Kidney tubule cell (primary cell): Measurements from ENCODE around the gene SKI.

Experiments used
- DNase-seq: peaks from one replicate; pipeline ENCODE4 v3.0.0-alpha.2; 2018; ENCODE audit warnings: low spot score

The SKI gene

DNA sequence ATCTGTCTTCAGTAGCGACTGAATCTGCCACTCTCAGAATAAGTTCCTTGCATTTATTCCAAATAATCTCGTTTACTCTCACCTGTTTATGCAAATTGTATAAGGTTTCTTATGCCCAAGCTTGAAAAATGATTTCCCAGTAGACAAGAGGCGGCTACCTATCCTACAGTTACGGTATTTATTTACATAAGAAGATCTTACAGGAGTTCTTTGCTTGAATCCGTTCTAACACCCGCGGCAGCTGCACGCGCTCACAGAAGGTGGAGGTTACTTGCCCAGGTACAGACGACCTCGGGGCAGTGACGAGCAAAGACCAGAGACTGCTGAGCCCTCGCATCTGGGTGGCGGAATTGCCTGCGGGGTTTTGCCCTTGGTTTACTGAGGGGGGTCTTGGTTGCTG is 79.9 kb downstream of the SKI start:
- DNase-seq: no peak

DNA sequence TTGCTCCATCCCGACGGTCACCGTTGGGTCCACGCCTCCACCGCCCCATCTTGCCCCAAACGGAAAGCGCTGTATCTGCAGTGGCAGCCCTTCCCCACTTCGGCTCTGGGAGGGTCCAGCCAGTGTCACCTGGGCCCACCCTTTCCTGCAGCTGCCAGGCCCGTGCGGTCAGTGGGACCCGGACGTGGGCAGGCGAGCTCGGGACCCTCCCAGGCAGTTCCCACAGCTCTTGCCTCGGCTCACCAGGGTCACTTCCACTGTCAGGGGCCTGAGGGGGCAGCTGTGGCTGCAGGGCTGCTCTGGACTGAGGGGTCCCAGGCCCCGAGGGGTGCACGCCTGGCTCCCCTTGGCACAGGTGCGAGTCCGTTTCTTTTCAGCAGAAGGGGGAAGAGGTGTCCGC is 80.7 kb downstream of the SKI start:
- DNase-seq: no peak

DNA sequence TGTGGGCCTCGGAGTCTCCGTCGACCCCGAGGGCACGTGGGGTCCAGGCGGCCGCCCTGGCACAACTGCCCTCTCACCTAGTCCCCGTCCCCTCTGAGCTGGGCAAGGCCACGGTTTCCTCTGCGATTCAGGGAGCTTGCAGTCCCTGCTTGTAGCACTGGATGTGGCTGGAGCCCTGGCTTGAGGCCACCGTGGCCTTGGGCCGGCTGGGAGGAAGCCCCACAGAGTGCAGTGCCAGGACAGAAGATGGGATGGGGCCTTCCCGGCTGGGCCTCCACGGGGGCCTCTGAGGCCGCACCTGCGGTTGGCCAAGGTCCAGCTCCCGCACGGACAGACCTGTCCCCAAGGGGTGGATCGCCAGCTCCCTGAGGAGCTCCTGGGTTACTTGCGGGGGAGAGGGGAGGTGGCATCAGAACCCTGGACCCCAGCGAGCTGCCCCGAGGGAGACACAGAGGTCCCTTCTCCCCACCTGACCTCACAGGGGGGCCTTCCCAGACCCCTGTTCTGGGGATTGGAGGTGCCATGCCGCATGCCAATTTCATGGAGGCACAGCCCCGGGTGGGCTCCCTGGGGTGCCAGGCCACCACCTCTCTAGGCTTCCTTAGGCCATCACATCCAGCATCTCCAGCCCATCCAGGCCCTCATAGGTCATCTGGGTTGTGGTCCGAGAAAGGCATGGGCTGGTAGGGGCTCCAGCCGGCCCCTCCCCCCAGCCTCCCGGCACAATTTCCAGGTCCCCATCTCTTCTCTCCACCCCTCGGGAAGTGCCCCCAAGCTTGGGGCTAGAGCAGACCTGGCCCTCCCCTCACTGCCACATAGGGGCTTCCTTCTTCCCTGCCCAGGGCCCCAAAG is 82.4 kb downstream of the SKI start:
- no peak for DNase-seq

DNA sequence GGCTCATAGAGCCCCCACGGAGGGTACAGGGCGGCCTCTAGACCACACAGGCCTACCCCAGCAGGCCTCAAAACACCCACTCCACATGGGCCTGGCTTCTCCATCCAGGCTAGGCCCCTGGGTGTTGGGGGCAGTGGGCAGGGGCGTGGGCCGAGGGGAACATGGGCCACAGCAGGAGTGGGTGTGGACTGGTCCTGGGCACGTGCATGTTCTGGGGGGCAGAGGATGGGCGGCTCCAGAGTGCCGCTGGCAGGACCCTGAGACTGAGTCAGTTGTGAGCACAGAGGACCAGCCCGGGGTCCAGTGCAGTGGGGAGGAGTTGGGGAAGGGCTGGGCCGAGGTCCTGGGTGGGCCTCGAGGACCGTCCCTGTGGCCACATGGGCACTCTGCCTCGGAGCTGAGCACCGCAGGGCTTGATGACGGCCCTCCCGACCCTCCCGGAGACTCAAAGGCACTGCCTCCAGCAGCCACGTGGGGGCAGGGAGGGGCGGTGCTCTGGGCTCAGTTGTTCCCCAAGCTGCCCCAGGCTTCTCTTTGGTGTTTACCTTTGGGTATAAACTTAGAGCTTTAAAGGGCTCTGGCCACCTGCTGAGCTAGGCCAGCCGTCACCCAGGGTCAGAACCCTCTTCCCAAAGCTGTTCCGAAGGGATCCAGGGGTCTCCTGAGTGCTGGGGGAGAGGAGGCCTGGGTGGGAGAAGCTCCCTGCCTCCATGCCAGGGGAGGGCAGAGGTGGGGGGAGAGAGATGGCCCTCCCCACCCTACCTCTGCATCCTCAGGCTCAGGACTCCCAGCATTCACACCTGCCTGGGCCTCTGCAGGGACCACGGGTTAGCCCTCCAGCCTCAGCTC is 83.3 kb downstream of the SKI start:
- peak; percentile 42 for DNase-seq

DNA sequence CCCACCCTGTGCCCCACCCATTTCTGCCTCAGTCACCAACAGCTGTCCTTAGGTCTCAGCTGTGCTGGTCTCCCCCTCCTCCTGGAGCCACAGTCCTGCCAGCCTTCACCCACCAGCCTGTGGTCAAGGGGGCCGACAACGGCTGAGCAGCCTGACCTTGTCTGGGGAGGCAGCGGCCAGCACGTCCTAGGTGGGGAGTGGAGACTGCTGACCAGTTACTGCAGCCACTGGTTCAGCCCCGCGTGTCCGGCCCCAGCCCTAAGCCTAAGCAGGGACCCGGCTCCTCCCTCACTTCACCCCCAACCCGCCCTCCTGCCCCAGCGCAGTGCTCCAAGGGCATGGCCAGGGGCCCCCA is 84.0 kb downstream of the SKI start:
- no peak for DNase-seq

DNA sequence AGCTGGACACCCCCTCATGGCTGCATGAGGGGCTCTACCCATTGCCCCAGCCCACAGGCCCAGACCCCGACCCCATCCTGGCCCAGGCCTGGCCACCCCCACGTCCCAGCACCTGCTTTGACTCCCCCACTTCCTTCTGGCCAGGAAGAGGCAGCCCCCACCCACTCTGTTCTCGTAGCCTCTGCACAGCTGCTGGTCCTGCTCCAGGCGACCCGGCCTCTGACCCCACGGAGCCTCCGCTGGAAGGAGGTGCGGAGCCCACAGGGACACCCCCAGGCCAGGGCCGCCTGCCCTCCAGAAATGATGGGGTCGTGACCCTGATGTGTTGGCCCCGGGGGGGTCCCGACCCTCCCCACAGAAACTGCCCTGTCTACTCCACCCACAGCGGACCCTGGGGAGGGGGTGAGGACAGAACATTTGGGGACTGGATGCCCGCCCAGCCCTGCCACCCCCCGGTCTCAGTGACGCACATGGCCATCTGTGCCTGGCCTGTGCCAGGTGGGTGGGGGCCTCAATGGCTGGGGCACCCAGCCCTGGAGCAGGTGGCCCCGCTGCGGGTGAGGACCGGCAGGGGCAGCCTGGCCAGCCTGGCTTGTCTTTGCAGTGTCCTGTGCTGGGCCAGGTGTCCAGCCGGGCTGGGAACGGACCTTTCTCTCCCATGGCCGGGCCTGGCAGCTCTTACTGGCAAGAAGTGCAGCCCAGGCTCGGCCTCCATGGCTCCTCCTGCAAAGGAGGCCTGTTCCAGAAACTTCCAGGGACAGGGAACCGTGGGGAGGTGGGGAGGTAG is 84.6 kb downstream of the SKI start:
- DNase-seq: no peak

DNA sequence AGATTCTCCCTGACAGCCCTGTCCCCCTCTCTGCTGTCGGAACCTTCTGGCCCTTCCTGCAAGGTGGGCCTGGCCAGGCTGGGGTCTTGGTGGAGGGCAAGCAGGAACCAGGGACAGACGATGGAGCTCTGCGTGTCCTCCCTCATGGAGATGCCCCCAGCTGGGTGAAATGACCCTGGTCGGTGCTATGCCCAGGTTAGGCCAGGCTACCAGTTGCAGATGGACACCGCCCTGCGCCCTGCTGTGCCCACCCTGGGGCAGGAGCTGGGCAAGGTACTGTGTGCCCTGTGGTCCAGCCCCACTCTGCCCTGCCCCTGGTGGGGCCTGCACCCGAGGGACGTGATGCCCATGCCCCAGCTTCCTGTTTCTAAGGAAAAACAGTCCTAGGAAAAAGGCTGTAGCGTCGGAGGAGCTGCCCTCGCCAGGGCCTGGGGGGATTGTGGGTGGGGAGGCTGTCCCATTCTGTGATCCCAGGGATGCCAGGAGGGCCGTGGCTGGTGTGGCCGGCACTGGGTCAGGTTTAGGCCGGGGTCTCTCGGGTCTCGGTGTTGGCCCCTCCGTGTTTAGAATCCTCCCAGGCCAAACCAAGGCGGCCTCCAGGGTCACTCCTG is 85.6 kb downstream of the SKI start:
- DNase-seq: no peak

DNA sequence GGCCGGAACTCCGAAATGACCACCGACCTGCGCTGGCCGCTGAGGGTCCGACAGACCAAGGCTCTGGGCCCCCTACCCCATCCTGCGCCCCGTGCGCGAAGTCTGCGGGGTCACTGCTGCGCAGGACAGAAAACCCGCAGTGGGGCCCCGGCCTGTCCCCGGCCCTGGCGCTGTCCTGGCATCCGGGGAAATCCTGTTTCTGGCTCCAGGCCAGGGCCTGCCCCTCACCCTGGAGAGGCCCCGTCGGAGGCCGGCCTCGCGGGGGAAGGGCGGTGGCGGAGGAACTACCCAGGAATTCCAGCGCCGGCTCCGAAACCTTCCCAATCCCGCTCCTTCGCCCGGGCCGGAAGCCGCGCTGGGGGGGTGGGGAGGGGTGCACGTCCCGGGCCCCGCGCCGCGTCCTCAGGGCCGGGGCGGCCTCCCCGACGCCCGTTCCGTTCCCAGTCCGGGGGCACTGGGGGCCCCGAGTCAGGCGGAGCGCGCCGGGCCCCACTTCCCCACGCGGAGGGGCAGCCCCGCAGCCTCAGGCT is 86.2 kb downstream of the SKI start:
- DNase-seq: peak; percentile 61

DNA sequence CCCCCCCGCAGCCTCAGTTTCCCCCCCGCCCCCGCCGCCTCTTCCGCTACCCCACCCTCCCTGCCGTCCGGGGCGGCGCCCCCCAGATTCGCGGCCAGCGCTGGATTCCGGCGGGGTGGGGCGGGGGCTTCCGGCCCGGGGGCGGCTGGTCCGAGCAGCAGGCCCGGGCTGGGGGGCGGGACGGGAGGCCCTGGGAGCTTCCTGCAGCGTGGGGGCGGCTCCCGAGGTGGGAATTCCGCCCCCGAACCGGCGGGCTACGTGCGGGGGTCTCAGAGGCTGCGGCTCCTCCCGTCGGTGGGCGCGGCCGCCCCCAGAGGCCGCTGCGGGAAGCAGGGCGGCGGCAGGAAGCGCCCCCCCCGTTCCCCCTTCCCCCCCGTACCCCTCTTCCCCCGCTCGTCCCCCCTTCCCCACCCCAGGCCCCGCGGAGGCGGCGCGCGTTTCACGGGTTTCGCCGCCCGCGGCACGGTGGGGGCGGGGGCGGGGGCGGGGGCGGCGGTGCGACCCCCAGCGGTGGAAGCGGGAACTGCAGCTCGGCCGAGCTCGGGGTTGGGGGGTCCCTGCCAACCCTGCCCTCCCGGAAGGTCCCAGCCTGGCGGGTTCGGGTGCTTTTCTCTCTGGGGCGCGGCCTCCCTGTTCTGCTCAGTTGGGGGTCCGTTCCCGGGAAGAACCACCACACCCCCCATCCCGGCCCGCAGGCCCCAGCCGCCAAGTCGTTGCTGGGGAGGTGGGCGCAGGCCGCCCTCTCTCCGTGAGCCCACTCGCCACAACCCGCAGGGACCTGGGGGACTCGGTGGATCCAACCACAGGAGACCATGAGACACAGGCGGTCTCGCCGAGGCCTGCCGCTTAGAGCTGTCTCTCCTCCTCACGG is 86.9 kb downstream of the SKI start:
- peak; percentile 33 for DNase-seq

DNA sequence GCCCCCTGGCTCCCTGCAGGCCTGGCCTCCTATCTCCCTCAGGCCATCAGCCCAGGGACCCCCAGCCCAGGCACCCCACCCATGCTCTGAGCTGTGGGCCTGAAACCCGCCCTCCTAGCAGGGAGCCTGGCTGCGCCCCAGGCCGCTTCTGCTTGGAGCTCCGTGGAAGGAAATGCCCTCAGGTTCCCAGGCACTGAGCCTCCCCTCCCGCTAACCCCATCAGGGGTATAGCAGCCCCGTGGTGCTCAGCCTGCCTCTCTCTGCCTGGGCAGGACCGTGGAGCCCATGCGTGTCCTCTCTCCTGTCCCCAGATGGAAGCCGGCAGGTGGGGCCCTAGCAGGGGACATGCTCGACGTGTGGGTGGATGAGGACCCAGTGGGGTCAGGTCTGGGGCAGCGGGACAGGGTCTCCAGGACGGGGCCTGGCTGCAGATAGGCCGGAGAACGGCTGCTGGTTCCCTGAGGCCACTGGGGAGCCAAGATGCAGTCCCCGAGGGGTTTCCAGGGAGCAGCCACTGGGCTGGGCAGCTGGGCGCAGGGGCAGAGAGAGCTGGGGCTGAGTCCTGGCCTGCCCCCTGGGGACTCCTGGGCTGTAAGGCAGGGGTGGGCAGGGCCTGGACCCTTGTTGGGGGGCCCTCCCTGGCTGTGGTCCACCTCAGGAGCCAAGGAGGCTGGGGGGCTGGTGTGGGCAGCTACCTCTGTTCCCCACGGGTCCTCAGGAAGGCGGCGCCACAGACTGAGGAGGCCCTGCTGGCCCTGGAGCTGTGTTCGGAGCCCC is 87.7 kb downstream of the SKI start:
- DNase-seq: no peak

DNA sequence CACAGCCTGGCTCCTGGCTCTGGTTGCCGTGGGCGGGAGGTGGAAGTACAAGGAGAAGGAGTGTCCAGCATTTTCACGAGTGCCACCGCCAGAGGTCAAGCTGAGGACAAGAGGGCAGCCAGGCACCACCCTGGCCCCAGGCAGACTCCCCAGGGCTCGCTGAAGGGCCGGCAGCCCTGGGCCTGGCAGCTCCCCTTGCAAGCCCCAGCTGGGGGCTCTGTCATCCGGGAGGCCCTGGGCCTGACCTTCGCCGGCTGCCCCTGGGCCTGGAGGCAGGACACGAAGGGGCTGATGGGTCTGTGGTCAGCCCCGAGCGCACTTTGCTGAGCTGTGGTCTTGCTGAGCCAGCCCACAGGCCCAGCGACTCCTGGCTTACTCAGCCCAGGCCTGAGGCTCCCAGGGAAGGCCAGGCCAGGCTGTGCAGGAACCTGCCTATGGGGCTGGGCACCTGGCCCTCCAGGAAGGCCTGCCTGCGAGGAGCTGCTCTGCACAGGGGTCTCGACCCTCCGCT is 88.4 kb downstream of the SKI start:
- DNase-seq: peak; percentile 11

DNA sequence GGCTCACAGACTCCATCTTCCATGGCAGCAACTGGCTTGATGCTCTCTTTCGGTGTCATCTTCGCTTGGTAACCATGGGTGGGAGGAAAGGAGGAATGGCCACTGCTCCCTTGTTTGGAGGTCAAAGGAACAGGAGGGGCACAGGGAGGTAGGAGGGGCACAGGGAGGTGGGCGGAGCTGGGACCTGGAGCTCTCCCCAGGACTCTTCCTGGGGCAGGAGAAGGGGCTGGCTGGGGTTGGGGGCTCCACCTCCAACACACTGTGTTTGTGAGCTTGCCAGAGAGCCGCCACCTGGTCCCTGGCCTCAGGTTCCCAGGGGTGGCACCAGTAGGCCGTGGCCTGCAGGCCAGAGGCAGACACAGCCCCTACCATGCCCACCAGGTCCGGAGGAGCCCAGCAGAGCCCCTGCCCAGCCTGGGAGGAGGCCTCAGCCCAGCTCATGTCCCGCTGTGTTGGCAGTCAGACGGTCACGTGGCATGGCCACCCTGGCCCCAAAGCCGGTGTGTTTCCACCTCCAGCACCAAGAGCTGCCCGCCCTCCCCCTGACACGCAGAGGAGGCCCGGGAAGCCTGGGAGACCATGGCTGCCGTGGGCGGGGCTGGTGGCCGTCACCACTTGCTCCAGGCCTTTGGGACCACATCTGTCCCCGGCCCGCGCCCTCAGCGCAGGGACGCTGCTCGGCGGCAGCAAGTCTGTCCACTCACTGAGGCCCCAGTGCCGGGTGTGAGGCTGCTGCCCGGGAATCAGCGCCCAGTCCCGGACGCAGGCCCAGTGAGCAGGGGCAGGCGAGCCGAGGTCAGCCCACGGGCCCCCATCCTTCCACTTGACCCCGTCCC is 89.3 kb downstream of the SKI start:
- no peak for DNase-seq

DNA sequence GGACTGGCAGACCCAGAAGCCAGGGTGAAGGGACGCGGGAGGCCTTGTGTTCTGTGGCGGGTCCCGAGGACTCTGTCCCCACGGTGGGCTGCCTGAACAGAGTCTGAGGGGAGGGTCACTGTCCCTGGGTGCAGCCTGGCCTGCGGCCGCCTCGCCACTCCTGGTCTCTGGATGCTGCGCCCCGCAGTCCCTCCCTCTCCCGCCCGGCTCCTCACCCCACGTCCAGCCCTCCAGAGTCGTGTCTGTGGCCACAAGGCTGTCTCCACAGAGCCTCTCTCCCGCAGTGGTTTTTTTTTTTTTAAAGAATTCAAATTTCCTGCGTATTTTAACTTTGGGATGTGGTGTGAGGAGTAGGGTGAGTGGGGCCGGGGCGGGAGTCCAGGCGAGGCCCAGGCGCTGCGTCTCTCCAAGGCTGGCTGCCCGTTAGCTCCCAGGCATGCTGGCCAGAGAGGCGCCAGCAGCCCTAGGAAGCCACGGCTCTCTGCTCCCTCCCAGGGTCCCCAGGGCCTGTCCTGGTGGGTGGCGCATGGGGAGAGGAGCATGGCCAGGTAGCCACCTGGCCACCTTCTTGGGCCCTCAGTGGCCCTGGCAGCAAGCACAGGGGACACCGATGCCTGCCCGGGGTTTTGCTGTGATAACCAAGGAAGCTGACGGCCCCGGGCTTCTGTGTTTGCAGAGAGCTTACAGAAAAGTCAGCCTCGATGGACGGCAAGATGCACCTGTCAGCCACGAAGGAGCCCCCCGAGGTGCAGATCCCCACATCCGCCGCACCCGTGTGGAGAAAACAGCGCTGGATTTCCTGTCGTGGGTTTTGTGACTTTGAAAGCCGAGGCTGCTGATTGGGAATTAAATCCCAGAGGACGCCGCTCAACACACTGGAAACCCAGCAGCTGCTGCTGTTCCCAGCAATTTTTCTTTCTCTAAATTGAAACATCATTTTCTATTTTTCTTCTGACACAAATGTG is 90.5 kb downstream of the SKI start:
- no peak for DNase-seq

DNA sequence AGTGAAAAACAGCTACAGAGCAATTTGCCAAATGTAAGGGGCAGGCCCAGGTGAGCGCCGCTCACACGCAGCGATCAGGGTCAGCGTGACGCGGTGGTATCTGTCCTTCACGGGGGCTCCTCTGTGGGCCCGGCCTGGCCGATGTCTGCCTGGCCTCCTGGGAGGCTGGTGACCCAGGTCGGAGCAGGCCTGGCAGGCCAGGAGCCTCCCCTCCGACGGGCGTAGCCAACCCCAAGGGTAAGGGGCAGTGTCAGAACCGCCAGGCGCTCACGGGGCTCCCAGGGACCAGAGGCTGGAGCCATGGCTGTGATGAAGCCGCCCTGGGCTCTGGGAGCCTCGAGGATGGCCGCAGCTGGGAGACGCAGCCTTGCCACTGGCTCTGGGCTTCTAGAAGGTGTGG is 91.2 kb downstream of the SKI start:
- DNase-seq: no peak

DNA sequence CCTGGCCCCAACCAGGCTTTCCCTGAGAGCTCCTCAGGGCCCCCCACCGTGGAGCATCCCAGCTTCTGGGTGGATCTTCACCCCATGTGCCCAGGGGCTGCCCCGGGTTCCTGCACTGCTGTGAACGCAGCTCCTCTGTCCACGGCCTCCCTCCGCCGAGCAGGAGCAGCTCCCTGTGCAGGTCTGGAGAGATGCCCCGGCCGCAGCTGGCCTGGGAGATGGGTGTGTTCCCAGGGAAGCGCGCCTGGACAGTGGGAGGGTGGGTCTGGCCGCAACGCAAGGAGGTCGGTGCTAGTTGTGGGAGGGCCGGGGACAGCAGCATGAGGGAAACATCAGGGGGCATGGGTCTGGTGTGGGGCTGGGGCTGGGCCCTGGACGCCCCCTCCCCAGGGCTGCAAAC is 91.9 kb downstream of the SKI start:
- no peak for DNase-seq

DNA sequence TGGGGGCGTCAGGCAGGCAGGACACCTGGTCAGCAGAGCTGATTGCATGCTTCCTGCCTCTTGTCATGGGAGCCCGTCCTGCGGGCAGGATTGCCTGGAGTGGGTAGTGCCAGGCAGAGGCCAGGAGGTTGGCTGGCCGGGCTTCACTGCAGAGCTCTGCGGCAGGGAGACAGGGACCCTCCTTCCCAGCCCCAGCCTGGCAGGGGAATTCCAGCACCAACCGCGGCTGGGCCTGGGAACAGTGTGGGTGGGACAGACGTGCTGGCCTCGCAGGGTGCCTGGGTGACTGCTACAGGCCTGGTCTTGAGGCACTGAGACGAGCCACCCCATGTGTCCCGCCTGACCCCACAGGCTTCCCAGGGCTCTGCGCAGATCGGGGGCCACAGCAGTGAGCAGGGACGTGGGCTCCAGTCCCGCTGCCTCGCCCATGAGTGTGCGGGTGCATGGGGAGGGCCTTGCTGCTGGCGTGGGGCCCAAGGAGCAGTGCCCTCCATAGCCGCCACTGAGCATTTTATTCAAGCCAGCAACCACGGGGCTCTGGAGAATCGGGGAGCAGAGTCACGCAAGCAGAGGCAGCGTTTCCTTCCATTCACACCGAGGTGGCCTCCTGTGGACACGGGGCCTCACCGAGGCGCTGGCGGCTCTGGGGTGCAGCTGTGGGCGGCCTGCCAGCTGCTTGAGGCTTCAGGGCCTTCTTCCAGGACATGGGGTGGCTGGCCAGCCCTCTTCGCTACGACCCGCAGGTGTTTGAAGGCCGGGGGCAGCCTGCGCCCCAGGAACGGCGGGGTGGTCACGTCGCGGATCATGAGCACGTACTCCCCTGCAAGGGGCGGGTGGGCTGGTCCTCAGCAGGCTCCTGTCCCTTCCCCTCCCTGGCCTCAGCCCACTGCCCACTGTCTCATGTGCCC is 92.9 kb downstream of the SKI start:
- DNase-seq: peak; percentile 52
